ENCODE measurements around the gene ATG7. TPM values are rescaled to one million over a fixed set of nuclear protein-coding genes. Genes with fewer than 3 reads are reported as not detected.
A peak's percentile ranks its signal among the peaks of the same experiment; 100 is the strongest.

The ATG7 gene
- total RNA-seq, 2 donors from 2014 or later: 33.9 to 38.4 TPM

DNA sequence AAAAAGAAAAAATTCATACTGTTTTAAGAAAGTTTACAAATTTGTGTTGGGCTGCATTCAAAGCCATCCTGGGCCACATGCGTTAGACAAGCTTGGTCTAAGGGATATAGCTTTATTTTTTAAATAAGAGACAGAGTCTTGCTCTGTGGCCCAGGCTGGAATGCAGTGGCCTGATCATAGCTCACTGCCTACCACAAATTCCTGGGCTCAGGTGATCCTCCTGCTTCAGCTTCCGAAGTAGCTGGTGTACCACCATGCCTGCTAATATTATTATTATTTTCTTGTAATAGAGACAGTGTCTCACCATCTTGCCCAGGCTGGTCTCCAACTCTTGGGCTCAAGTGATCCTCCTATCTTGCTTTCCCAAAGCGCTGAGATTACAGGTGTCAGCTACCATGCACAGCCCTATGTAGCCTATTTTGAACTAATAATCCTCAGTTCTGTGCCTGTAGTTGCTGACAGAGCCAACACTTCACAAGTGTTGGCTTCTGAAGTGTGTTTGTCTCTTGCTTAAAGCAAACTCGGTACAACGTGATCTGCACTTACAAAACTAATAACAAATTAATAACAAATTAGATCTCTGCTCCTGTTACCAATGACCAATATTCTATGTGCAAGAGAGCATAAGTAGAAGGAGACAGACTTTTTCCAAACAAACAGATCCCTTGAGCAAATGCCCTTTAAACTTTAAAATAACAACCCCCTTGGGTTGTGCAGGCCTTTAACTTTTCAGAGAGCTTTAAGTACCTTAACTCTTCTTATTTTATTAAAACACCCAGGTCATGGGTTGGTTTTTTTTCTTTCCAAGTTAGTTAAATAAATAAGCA, 236.4 kb downstream of the ATG7 start:
- H3K4me1 Mint-ChIP-seq: peaks cover 29% of the 10 kb centered on the region
- Histone ChIP-seq H3K4me1 (ENCODE audit: control insufficient read depth, insufficient read depth, low read length) (peaks cover 12% of the 10 kb centered on the region), H3K4me3 (ENCODE audit: low read length) (peak overlapping the region; percentile 64), H3K36me3 (ENCODE audit: control insufficient read depth, insufficient read depth, low read length) (no peaks in the 10 kb centered on the region), H3K9me3 (ENCODE audit: control insufficient read depth, low read length) (no peaks in the 10 kb centered on the region), H3K27me3 (ENCODE audit: control insufficient read depth, insufficient read depth, low read length, poor library complexity, severe bottlenecking) (no peaks in the 10 kb centered on the region), H3K9ac (ENCODE audit: extremely low read depth, low read length, poor library complexity, severe bottlenecking) (no peak overlapping the region), H3K27ac (ENCODE audit: low read depth, low read length) (peak overlapping the region; percentile 21)
- H3K36me3 Mint-ChIP-seq (ENCODE audit: low read depth): peaks cover 8% of the 10 kb centered on the region
- peak overlapping the region; percentile 74 for H3K27ac Mint-ChIP-seq
- peaks cover 9% of the 10 kb centered on the region for H3K9me3 Mint-ChIP-seq
- no peak for TF ChIP-seq CTCF (conservative IDR thresholded peaks at IDR 0.05)
- WGBS, 2 experiments (ENCODE audit: insufficient coverage in 1 of 2, insufficient read length in 1 of 2): 72 to 75% methylated on average over 4 to 5 of the region's 5 CpGs
- peak overlapping the region; percentile 11 for H3K4me3 Mint-ChIP-seq
- no peak for DNase-seq
- H3K27me3 Mint-ChIP-seq (ENCODE audit: insufficient read depth): no peaks in the 10 kb centered on the region

- DNase-seq: peak; percentile 69
- no peaks in the 10 kb centered on the region for H3K9me3 ChIP-seq (ENCODE audit: control insufficient read depth, low read length)
- H3K27ac ChIP-seq (ENCODE audit: low read depth, low read length): peak overlapping the region; percentile 93
Measured at GRCh38 chr3:11509173-11510000, 237.2 kb downstream of the ATG7 start.

More at GRCh38 chr3:11509173-11510000, 237.2 kb downstream of the ATG7 start:
- peak overlapping the region; percentile 74 for H3K27ac Mint-ChIP-seq
- WGBS, 2 experiments (ENCODE audit: insufficient coverage in 1 of 2, insufficient read length in 1 of 2): 31 to 35% methylated on average over 4 to 9 of the region's 9 CpGs
- no peaks in the 10 kb centered on the region for H3K27me3 Mint-ChIP-seq (ENCODE audit: insufficient read depth)
- H3K4me1 Mint-ChIP-seq: peaks cover 33% of the 10 kb centered on the region
- peaks cover 9% of the 10 kb centered on the region for H3K9me3 Mint-ChIP-seq
- H3K36me3 Mint-ChIP-seq (ENCODE audit: low read depth): peaks cover 8% of the 10 kb centered on the region
- peaks cover 12% of the 10 kb centered on the region for H3K4me1 ChIP-seq (ENCODE audit: control insufficient read depth, insufficient read depth, low read length)
- peak overlapping the region; percentile 64 for H3K4me3 ChIP-seq (ENCODE audit: low read length)
- H3K27me3 ChIP-seq (ENCODE audit: control insufficient read depth, insufficient read depth, low read length, poor library complexity, severe bottlenecking): no peaks in the 10 kb centered on the region
- H3K4me3 Mint-ChIP-seq: peak overlapping the region; percentile 11
- TF ChIP-seq CTCF (conservative IDR thresholded peaks at IDR 0.05): peak; percentile 29
- H3K9ac ChIP-seq (ENCODE audit: extremely low read depth, low read length, poor library complexity, severe bottlenecking): no peak overlapping the region
- no peaks in the 10 kb centered on the region for H3K36me3 ChIP-seq (ENCODE audit: control insufficient read depth, insufficient read depth, low read length)
